ENCODE data around the gene GNA12.

Gene GNA12

DNA sequence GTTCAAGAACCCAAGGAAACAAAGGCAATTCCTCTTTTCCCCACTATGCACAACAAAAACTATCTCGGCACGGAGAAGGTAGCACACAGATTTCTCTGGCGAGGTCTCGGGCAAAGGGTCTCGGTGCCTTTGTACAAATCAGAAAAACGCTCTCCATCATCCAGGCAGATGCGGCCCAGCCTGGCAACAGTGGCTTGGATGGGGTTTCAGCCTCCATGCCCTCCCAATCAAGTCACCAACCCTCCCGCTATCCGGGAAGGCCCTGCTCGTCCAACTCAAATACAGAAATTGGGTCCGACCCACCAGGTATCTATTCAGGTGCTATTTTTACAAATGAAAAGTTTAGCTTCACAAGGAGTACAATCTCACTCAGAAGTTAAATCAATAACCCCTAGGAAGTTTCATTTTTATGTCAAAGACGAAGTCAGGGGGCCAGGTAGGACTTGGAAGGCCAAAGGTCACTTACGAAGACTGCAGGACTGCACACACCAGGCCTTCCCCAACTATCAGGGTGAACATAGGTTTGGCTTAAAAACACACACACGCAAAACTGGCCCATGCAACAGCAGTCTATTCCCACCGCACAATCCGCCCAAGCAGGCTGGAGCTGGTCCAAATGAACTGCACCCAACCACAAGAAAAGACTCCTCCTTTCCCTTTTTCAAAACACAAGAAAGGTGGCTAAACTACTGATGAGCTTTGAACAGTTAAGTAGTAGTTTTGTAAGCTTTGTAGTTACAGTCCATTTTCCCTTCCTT, 43.0 kb downstream of the GNA12 start:
- Mint-ChIP-seq H3K27me3 (no peaks in the 10 kb centered on the region), H3K27ac (no peak overlapping the region), H3K4me3 (no peak overlapping the region)

DNA sequence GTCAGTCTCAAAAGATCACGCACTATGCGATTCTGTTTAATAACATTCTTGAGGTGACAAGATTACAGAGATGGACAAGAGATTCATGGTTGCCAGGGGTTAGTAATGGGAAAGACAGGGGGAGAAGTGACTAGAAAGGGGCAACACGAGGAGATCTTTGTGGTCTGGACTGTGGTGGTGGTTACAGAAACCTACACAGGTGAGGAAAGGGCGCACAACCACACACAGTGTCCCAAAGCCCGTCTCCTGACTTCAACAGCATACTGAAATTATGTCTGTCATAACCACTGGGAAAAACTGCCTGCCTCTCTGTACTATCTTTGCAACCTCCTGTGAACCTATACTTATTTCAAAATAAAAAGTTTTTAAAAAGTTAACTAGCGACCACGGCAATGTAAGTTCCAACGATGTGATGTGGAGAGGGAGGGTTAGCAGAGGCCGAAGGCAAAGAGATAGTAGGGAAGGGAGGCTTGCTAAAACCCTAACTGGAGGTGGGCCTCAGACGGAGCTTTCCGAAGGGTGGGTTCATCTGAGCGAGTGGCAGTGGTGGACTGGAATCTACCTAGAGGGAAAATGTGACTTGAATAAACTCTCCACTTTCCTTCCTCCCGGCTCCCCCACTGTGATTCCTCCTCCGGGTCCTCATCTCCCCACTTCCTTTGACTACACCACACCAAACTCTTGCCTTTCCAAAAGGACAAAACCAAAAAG, 43.7 kb downstream of the GNA12 start:
- H3K9me3 Mint-ChIP-seq = no peaks in the 10 kb centered on the region
- peak; percentile 87 for ATAC-seq
- H3K4me3 Mint-ChIP-seq = no peak overlapping the region
- H3K36me3 Mint-ChIP-seq (ENCODE audit: low read depth) = peaks cover 1% of the 10 kb centered on the region
- peaks cover 48% of the 10 kb centered on the region for H3K4me1 Mint-ChIP-seq
- DNase-seq = peak; percentile 39
- H3K27ac Mint-ChIP-seq = peak overlapping the region; percentile 10
- H3K27me3 Mint-ChIP-seq = no peaks in the 10 kb centered on the region

More for the DNA sequence above, 43.0 kb downstream of the GNA12 start:
- DNase-seq (no peak), ATAC-seq (no peak)
- Mint-ChIP-seq H3K4me1 (peaks cover 48% of the 10 kb centered on the region), H3K36me3 (ENCODE audit: low read depth) (peaks cover 1% of the 10 kb centered on the region), H3K9me3 (no peaks in the 10 kb centered on the region)

- peaks cover 46% of the 10 kb centered on the region for H3K4me1 Mint-ChIP-seq
Measured at GRCh38 chr7:2799253-2799652, 44.9 kb downstream of the GNA12 start.

GRCh38 chr7:2798669-2799068, 45.4 kb downstream of the GNA12 start:
- Mint-ChIP-seq H3K27me3 (no peaks in the 10 kb centered on the region), H3K4me3 (no peak overlapping the region), H3K36me3 (ENCODE audit: low read depth) (peaks cover 7% of the 10 kb centered on the region), H3K4me1 (peaks cover 46% of the 10 kb centered on the region), H3K27ac (no peak overlapping the region), H3K9me3 (no peaks in the 10 kb centered on the region)
- DNase-seq = no peak
- no peak for ATAC-seq

More at GRCh38 chr7:2799253-2799652, 44.9 kb downstream of the GNA12 start:
- Mint-ChIP-seq H3K36me3 (ENCODE audit: low read depth) (peaks cover 5% of the 10 kb centered on the region), H3K4me3 (no peak overlapping the region), H3K27ac (no peak overlapping the region), H3K27me3 (no peaks in the 10 kb centered on the region), H3K9me3 (no peaks in the 10 kb centered on the region)
- DNase-seq = no peak
- no peak for ATAC-seq

- no peak overlapping the region for H3K4me3 Mint-ChIP-seq
- no peak for ATAC-seq
- peaks cover 35% of the 10 kb centered on the region for H3K4me1 Mint-ChIP-seq
- no peak for DNase-seq
- H3K27ac Mint-ChIP-seq = no peak overlapping the region
- H3K36me3 Mint-ChIP-seq (ENCODE audit: low read depth) = peaks cover 18% of the 10 kb centered on the region
- no peaks in the 10 kb centered on the region for H3K9me3 Mint-ChIP-seq
- no peaks in the 10 kb centered on the region for H3K27me3 Mint-ChIP-seq
Measured at GRCh38 chr7:2796358-2797352, 47.5 kb downstream of the GNA12 start.

DNA sequence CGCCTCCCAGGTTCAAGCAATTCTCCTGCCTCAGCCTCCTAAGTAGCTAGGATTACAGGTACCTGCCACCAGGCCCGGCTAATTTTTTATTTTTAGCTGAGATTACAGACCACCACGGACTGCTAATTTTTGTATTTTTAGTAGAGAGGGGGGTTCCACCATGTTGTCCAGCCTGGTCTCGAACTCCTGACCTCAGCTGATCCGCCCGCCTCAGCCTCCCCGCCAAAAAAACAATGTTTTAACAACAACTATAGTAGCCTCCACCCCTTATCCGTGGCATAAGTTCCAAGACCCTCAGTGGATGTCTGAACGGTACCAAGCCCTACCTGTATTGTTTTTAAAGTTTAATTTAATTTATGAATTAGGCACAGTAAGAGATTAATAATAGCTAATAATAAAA, 48.2 kb downstream of the GNA12 start:
- Mint-ChIP-seq H3K9me3 (no peaks in the 10 kb centered on the region), H3K27ac (no peak overlapping the region), H3K36me3 (ENCODE audit: low read depth) (peaks cover 19% of the 10 kb centered on the region), H3K27me3 (no peaks in the 10 kb centered on the region), H3K4me1 (peaks cover 28% of the 10 kb centered on the region), H3K4me3 (no peak overlapping the region)
- DNase-seq (no peak), ATAC-seq (no peak)

DNA sequence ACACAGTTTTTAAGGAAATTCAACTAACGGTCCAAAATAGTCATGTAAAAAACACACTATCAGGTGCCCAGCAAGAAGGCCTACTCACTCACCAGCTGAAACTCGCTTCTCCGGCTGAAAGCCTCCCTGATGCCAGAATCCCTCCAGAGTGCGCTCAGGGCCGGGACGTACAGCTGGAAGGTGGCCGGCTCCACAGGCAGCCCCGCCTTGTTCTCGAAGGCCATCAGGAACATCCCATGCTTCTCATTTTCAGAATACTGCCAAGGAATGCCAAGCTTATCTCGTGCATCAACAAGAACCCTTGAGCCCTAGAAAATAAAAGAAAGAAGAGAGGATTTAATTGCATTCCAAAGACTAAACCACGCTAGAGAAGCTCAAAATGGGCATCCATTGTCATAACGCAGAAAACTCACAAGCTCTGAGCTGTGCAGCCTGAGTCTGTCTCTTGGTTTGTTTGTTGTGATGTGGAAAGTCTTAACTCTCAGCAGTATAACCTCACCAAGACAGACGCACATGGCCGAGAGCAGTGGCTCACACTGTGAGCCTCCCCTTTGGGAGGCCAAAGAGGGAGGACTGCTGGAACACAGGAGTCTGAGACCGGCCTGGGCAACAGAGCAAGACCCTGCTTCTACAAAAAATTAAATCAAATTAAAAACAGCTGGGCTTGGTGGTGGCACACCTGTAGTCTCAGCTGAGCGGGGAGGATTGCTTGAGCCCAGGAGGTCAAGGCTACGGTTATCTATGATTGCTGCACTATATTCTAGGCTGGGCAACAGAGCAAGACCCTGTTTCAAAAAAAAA, 49.1 kb downstream of the GNA12 start:
- Mint-ChIP-seq H3K9me3 (no peaks in the 10 kb centered on the region), H3K27ac (no peak overlapping the region), H3K4me3 (no peak overlapping the region), H3K36me3 (ENCODE audit: low read depth) (peaks cover 19% of the 10 kb centered on the region), H3K4me1 (peaks cover 19% of the 10 kb centered on the region), H3K27me3 (no peaks in the 10 kb centered on the region)
- ATAC-seq = no peak
- no peak for DNase-seq

GRCh38 chr7:2792856-2793487, 51.1 kb downstream of the GNA12 start:
- H3K36me3 Mint-ChIP-seq (ENCODE audit: low read depth) = peaks cover 19% of the 10 kb centered on the region
- no peaks in the 10 kb centered on the region for H3K9me3 Mint-ChIP-seq
- ATAC-seq = no peak
- no peak for DNase-seq
- H3K4me3 Mint-ChIP-seq = no peak overlapping the region
- no peaks in the 10 kb centered on the region for H3K27me3 Mint-ChIP-seq
- peaks cover 2% of the 10 kb centered on the region for H3K4me1 Mint-ChIP-seq
- H3K27ac Mint-ChIP-seq = no peak overlapping the region

DNA sequence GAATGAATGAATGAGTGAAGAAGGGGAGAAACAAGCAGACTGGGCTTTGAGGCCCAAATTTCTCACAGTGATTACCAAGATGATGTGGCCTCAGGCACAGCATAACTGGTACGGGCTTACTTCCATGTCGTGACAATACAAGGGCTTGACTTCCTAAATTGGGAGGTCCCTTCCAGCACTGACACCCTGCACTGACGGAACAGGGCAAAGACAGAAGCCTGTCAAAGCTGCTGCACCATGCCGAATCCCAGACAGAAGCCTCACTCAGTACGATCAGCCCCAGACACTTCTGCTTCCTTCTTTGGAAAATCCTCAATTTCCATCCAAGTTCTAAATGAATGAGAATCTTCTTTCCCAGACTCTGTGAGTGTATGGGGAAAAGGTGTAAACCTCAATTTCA, 51.9 kb downstream of the GNA12 start:
- no peak overlapping the region for H3K4me3 Mint-ChIP-seq
- no peaks in the 10 kb centered on the region for H3K27me3 Mint-ChIP-seq
- H3K27ac Mint-ChIP-seq = no peak overlapping the region
- ATAC-seq (no peak), DNase-seq (no peak)
- H3K36me3 Mint-ChIP-seq (ENCODE audit: low read depth) = peaks cover 21% of the 10 kb centered on the region
- no peaks in the 10 kb centered on the region for H3K4me1 Mint-ChIP-seq
- no peaks in the 10 kb centered on the region for H3K9me3 Mint-ChIP-seq

DNA sequence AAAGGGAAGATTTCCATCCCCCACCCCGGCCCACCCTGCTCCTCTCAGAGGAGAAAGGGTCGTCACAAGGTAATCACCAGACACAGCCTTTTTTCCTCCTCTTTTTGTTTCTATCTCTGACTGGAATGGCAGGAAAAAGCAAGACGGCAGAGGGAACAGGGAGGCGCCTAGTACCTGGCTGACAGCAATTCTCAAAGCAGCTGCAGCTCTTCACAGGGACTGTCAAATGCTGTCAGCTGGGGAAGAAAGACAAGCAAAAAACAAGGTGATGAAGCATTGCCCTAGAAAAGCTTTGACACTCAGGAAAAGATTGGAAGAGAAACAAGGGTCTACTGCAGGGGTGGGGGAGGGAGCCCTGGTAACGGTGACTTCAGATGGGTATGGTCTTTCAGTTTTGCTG, 52.7 kb downstream of the GNA12 start:
- no peaks in the 10 kb centered on the region for H3K4me1 Mint-ChIP-seq
- H3K4me3 Mint-ChIP-seq = no peak overlapping the region
- H3K36me3 Mint-ChIP-seq (ENCODE audit: low read depth) = peaks cover 23% of the 10 kb centered on the region
- H3K9me3 Mint-ChIP-seq = no peaks in the 10 kb centered on the region
- no peaks in the 10 kb centered on the region for H3K27me3 Mint-ChIP-seq
- DNase-seq (no peak), ATAC-seq (no peak)
- H3K27ac Mint-ChIP-seq = no peak overlapping the region

DNA sequence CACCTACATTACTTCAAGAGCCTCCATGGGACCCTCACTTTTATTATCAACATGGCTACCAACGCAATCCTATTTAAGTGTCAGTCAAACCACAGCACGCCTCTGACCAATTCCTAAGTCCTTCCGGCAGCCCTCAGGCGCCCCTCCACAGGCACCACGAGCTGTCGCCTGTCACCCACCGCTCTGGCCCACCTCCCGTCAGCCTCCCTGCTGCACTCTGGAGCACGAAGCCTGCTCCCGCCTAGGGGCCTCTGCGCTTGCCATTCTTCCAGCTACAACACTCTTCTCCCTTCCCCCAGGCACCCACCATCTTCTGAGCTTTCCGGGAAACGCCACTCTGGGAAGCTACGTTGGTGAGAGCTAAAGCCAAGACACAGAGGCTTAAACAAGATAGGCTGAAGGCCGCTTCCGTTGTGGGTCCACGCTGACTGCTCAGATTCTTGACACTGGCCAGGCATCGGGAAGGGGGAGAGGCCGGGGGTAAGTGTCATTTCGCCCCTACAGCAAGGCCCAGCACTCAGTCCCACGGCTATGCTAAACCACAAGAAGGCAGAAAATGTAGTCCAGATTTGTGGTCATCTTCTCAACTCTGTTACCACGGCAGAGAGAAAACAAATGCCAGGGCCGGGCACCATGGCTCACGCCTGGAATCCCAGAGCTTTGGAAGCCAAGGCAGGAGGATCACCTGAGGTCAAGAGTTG, 56.7 kb downstream of the GNA12 start:
- no peak for ATAC-seq
- Mint-ChIP-seq H3K4me1 (peaks cover 18% of the 10 kb centered on the region), H3K36me3 (ENCODE audit: low read depth) (peaks cover 14% of the 10 kb centered on the region), H3K4me3 (no peak overlapping the region), H3K9me3 (peaks cover 2% of the 10 kb centered on the region), H3K27ac (no peak overlapping the region), H3K27me3 (no peaks in the 10 kb centered on the region)
- DNase-seq = no peak

DNA sequence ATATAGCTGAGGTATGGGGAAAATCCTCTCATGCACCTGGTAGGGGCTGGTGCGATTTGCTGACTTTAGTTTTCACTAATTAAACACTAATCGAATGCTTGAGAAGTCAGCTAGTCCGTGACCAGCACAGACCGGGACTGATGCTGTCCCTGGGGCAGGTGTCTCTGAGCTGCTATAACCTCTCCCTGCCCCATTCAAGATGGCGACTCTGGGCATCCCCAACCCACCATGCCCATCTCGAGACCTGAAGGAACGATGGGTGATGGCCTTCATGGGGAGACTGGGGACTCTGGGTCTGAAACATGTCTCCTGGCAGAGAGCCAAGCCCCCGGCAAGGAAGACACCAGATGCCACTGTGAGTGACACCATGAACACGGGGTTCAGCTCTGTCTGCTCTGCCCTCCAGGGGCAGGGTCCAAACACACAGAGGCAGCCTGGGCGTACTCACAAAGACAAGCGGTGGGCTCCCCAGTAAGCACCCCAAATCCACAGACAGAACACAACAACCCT, 57.4 kb downstream of the GNA12 start:
- Mint-ChIP-seq H3K4me3 (no peak overlapping the region), H3K27ac (no peak overlapping the region), H3K36me3 (ENCODE audit: low read depth) (peaks cover 15% of the 10 kb centered on the region), H3K4me1 (peaks cover 25% of the 10 kb centered on the region), H3K27me3 (no peaks in the 10 kb centered on the region), H3K9me3 (peaks cover 4% of the 10 kb centered on the region)
- DNase-seq (no peak), ATAC-seq (no peak)

GRCh38 chr7:2785071-2785500, 59.0 kb downstream of the GNA12 start:
- ATAC-seq (peak; percentile 59), DNase-seq (no peak)
- no peak overlapping the region for H3K4me3 Mint-ChIP-seq
- peaks cover 28% of the 10 kb centered on the region for H3K4me1 Mint-ChIP-seq
- no peak overlapping the region for H3K27ac Mint-ChIP-seq
- H3K36me3 Mint-ChIP-seq (ENCODE audit: low read depth) = peaks cover 15% of the 10 kb centered on the region
- no peaks in the 10 kb centered on the region for H3K27me3 Mint-ChIP-seq
- H3K9me3 Mint-ChIP-seq = peaks cover 4% of the 10 kb centered on the region

Measured in activated naive CD8-positive, alpha-beta T cell treated with anti-CD3 and anti-CD28 coated beads, Interleukin-2, amount 50 U/mL, for 24 hours (primary cell).